Measurements from ENCODE around the gene CYP27A1.

DNA sequence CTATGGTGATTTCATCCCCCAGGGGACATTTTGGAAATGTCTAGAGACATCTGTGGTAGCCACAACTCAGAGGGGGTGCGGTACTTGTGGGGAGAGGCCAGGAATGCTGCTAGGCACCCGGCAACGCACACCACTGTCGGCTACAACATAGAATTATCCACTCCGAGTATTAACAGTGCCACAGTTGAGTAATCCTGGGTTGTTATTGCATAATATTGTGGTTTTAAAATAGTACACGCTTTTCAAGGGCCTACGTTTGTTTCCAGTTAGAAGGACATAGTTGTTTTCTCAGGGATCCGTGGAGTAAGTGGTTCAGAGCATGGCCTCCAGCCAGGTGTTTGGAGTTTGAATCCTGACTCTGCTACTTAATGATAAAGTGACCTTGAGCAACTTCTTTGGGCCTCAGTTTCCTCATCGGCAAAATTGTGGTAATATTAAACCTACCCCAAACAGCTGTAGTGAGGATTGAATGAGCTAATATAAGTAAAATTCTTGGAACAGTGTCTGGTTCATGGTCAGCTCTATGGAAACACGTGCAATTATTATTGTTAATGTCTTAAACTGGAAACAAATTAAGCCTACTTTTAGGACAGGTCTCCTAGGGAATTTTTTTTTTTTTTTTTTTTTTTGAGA lies 24.5 kb downstream of the CYP27A1 start:
- TF ChIP-seq, protein P1, sequence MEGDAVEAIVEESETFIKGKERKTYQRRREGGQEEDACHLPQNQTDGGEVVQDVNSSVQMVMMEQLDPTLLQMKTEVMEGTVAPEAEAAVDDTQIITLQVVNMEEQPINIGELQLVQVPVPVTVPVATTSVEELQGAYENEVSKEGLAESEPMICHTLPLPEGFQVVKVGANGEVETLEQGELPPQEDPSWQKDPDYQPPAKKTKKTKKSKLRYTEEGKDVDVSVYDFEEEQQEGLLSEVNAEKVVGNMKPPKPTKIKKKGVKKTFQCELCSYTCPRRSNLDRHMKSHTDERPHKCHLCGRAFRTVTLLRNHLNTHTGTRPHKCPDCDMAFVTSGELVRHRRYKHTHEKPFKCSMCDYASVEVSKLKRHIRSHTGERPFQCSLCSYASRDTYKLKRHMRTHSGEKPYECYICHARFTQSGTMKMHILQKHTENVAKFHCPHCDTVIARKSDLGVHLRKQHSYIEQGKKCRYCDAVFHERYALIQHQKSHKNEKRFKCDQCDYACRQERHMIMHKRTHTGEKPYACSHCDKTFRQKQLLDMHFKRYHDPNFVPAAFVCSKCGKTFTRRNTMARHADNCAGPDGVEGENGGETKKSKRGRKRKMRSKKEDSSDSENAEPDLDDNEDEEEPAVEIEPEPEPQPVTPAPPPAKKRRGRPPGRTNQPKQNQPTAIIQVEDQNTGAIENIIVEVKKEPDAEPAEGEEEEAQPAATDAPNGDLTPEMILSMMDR (IDR thresholded peaks at IDR 0.05), result no peak
- TF ChIP-seq CHD2 (IDR thresholded peaks at IDR 0.05; ENCODE audit: low read length, partially characterized antibody), result no peak
- TF ChIP-seq CBX2 (IDR thresholded peaks at IDR 0.05; ENCODE audit: borderline replicate concordance, low read depth), result no peak
- TF ChIP-seq, protein P2, sequence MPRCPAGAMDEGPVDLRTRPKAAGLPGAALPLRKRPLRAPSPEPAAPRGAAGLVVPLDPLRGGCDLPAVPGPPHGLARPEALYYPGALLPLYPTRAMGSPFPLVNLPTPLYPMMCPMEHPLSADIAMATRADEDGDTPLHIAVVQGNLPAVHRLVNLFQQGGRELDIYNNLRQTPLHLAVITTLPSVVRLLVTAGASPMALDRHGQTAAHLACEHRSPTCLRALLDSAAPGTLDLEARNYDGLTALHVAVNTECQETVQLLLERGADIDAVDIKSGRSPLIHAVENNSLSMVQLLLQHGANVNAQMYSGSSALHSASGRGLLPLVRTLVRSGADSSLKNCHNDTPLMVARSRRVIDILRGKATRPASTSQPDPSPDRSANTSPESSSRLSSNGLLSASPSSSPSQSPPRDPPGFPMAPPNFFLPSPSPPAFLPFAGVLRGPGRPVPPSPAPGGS (IDR thresholded peaks at IDR 0.05), result no peak
- no peak for TF ChIP-seq FOSL2 (IDR thresholded peaks at IDR 0.05)
- TF ChIP-seq FOSL2 (CRISPR knock-in tag; IDR thresholded peaks at IDR 0.05), result no peak
- no peak for TF ChIP-seq EP300 (IDR thresholded peaks at IDR 0.05)
- no peak for TF ChIP-seq MYC (IDR thresholded peaks at IDR 0.05; ENCODE audit: borderline replicate concordance, low read length)
- TF ChIP-seq BHLHE40 (IDR thresholded peaks at IDR 0.05; ENCODE audit: low read depth, low read length), result no peak
- TF ChIP-seq, protein P3, sequence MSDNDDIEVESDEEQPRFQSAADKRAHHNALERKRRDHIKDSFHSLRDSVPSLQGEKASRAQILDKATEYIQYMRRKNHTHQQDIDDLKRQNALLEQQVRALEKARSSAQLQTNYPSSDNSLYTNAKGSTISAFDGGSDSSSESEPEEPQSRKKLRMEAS (IDR thresholded peaks at IDR 0.05), result no peak
- peak; percentile 94 to 96 for TF ChIP-seq CEBPB (IDR thresholded peaks at IDR 0.05)
- TF ChIP-seq, protein P4, sequence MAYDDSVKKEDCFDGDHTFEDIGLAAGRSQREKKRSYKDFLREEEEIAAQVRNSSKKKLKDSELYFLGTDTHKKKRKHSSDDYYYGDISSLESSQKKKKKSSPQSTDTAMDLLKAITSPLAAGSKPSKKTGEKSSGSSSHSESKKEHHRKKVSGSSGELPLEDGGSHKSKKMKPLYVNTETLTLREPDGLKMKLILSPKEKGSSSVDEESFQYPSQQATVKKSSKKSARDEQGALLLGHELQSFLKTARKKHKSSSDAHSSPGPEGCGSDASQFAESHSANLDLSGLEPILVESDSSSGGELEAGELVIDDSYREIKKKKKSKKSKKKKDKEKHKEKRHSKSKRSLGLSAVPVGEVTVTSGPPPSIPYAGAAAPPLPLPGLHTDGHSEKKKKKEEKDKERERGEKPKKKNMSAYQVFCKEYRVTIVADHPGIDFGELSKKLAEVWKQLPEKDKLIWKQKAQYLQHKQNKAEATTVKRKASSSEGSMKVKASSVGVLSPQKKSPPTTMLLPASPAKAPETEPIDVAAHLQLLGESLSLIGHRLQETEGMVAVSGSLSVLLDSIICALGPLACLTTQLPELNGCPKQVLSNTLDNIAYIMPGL (CRISPR knock-in tag; IDR thresholded peaks at IDR 0.05; ENCODE audit: borderline replicate concordance), result no peak
- no peak for TF ChIP-seq POLR2A (IDR thresholded peaks at IDR 0.05; ENCODE audit: low read length)
- TF ChIP-seq SMC3 (IDR thresholded peaks at IDR 0.05), result no peak
- no peak for TF ChIP-seq SREBF2 (IDR thresholded peaks at IDR 0.05)
